Lower leg skin (tissue), 3 donors: ENCODE data around the gene RGS7.

Experiments used
- POLR2A ChIP-seq, 2 donors: fragments of 450-650 bp; IDR thresholded peaks; one replicate each; pipeline ENCODE4 v1.6.1; 2016 to 2017; ENCODE audit warnings: antibody characterized with exemption in 2 of 2, mild to moderate bottlenecking in 1 of 2, moderate library complexity in 1 of 2
- TF ChIP-seq, protein P1 (sequence below), 3 donors: fragments of 450-650 bp; IDR thresholded peaks; one replicate each; pipeline ENCODE4 v1.5.1; 2016; ENCODE audit warnings: antibody characterized with exemption in 3 of 3, mild to moderate bottlenecking in 3 of 3, moderate library complexity in 2 of 3

DNA sequence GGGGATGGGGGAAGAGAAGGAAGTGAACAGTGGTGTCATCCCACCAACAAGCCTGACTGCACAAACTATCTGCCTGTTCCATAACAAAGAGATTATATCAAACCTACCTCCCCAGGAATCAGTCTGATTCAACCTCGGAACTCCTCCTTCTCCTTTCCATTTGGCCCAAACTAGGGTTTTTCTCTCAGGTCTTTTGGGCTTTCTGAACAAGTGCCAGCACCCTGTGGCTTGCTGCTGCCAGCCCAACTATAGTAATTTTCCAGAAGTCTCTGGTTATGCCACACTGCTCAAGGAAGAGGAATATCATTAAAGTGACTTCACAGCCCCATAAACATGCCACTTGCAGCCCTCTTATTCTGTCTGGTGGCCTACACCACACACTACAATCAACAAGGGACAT lies 70.5 kb downstream of the RGS7 start:
- TF ChIP-seq, protein P1, sequence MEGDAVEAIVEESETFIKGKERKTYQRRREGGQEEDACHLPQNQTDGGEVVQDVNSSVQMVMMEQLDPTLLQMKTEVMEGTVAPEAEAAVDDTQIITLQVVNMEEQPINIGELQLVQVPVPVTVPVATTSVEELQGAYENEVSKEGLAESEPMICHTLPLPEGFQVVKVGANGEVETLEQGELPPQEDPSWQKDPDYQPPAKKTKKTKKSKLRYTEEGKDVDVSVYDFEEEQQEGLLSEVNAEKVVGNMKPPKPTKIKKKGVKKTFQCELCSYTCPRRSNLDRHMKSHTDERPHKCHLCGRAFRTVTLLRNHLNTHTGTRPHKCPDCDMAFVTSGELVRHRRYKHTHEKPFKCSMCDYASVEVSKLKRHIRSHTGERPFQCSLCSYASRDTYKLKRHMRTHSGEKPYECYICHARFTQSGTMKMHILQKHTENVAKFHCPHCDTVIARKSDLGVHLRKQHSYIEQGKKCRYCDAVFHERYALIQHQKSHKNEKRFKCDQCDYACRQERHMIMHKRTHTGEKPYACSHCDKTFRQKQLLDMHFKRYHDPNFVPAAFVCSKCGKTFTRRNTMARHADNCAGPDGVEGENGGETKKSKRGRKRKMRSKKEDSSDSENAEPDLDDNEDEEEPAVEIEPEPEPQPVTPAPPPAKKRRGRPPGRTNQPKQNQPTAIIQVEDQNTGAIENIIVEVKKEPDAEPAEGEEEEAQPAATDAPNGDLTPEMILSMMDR (IDR thresholded peaks at IDR 0.05) = no peak
- TF ChIP-seq POLR2A (IDR thresholded peaks at IDR 0.05) = no peak
